GM23248 (cell line): ENCODE measurements around the gene C12orf76. TPM values are rescaled to one million over a fixed set of nuclear protein-coding genes. Genes with fewer than 3 reads are reported as not detected.

ENCODE experiments used
- DNase-seq: peaks from one replicate; pipeline ENCODE4 v3.0.0-alpha.2; 2015
- H2AFZ ChIP-seq: fragments of 200-600 bp; sonication (generic); 2 replicates; pipeline ENCODE4 v1.6.1; 2016; ENCODE audit warnings: antibody characterized with exemption
- H3F3A ChIP-seq: fragments of 200-600 bp; sonication (generic); 2 replicates; pipeline ENCODE4 v1.6.1; 2016; ENCODE audit warnings: mild to moderate bottlenecking, antibody characterized with exemption, mixed run types; ENCODE audit not compliant: insufficient read depth
- H3K27ac ChIP-seq: fragments of 200-600 bp; sonication (generic); 2 replicates; pipeline ENCODE4 v1.5.1; 2016; ENCODE audit warnings: mild to moderate bottlenecking
- H3K27me3 ChIP-seq: fragments of 200-600 bp; sonication (generic); replicated peaks from 2 replicates; pipeline ENCODE4 v1.6.1; 2016; ENCODE audit warnings: mild to moderate bottlenecking; ENCODE audit not compliant: insufficient read depth
- H3K36me3 ChIP-seq: fragments of 200-600 bp; sonication (generic); 2 replicates; pipeline ENCODE4 v1.6.1; 2016; ENCODE audit warnings: low read depth, mild to moderate bottlenecking
- H3K4me1 ChIP-seq: fragments of 200-600 bp; sonication (generic); 2 replicates; pipeline ENCODE4 v1.6.1; 2016; ENCODE audit warnings: mild to moderate bottlenecking; ENCODE audit not compliant: insufficient read depth
- H3K4me2 ChIP-seq: fragments of 200-600 bp; sonication (generic); one replicate; pipeline ENCODE4 v1.6.1; 2016; ENCODE audit warnings: mild to moderate bottlenecking; ENCODE audit not compliant: unreplicated experiment
- H3K4me3 ChIP-seq: fragments of 200-600 bp; sonication (generic); 2 replicates; pipeline ENCODE4 v1.5.1; 2016; ENCODE audit warnings: mild to moderate bottlenecking
- H3K79me2 ChIP-seq: fragments of 200-600 bp; sonication (generic); 2 replicates; pipeline ENCODE4 v1.6.1; 2016; ENCODE audit warnings: mild to moderate bottlenecking; ENCODE audit not compliant: insufficient read depth
- H3K9ac ChIP-seq: fragments of 200-600 bp; sonication (generic); 2 replicates; pipeline ENCODE4 v1.6.1; 2016; ENCODE audit warnings: mild to moderate bottlenecking
- H3K9me2 ChIP-seq: fragments of 200-600 bp; sonication (generic); 2 replicates; pipeline ENCODE4 v1.6.1; 2016; ENCODE audit warnings: mixed run types, mild to moderate bottlenecking, moderate library complexity; ENCODE audit not compliant: insufficient read depth
- H3K9me3 ChIP-seq: fragments of 200-600 bp; sonication (generic); one replicate; pipeline ENCODE4 v1.6.1; 2017; ENCODE audit warnings: low read depth
- H4K20me1 ChIP-seq: fragments of 200-600 bp; sonication (generic); 2 replicates; pipeline ENCODE4 v1.6.0; 2016; ENCODE audit not compliant: insufficient read depth
- EZH2 ChIP-seq: fragments of 200-600 bp; sonication (generic); IDR thresholded peaks from 2 replicates; pipeline ENCODE4 v1.6.1; 2018; ENCODE audit warnings: antibody characterized with exemption, mild to moderate bottlenecking; ENCODE audit not compliant: insufficient read depth, poor library complexity, severe bottlenecking
- EZH2phosphoT487 ChIP-seq: fragments of 200-600 bp; sonication (generic); IDR thresholded peaks from 2 replicates; pipeline ENCODE4 v1.6.1; 2018; ENCODE audit warnings: antibody characterized with exemption, moderate library complexity, mild to moderate bottlenecking, low read depth; ENCODE audit not compliant: insufficient read depth
- WGBS, 2 experiments: methylation state at CpG; one replicate each; pipeline ENCODE4 v1.1.6; 2015 to 2017; ENCODE audit warnings: low lambda C conversion rate in 2 of 2, low coverage in 1 of 2; ENCODE audit errors: missing lambda C conversion rate in 2 of 2; 5-methylcytosine and 5-hydroxymethylcytosine counted together
- in situ Hi-C: fragments of 300-500 bp; cut with MboI; formaldehyde crosslinking; loops from 2 replicates; pipeline ENCODE4 v1.15.0; 2020
- polyA plus RNA-seq: library from polyadenylated mRNA; unstranded; fragments of >200 nt; fragmentation: Nextera tagmentation; extraction: Ambion mirVana; gene quantifications from 2 replicates; pipeline ENCODE4 v1.2.1, GENCODE V29; 2016
- small RNA-seq: library from RNA; depleted of rRNA; stranded (forward); fragments of <200 nt; gene quantifications from one replicate; pipeline ENCODE3, GENCODE V24; 2014; ENCODE audit warnings: low read depth, low replicate concordance
- total RNA-seq: library from RNA; depleted of rRNA; stranded (reverse); fragments of >200 nt; shearing (Covaris generic); gene quantifications from 2 replicates; pipeline ENCODE4 v1.2.3, GENCODE V29; 2014; rRNA removed

Gene C12orf76
- total and polyA plus RNA-seq, 2 experiments from 2014 or later = 12.3 to 21.2 TPM

GRCh38 chr12:109991586-109991985 lies 56.7 kb downstream of the C12orf76 start:
- WGBS, 2 experiments = 98 to 99% methylated on average over 5 of the region's 5 CpGs
- H3K4me2 ChIP-seq = no peak overlapping the region
- DNase-seq = no peak
- H2AFZ ChIP-seq = no peak overlapping the region
- no peak overlapping the region for H3K27ac ChIP-seq
- no peaks in the 10 kb centered on the region for H3K27me3 ChIP-seq
- H3K4me1 ChIP-seq = peaks cover 27% of the 10 kb centered on the region
- no peaks in the 10 kb centered on the region for H3K9me2 ChIP-seq
- H4K20me1 ChIP-seq = no peaks in the 10 kb centered on the region
- H3K4me3 ChIP-seq = no peak overlapping the region
- H3K79me2 ChIP-seq = peaks cover 88% of the 10 kb centered on the region
- in situ Hi-C loops = no loop called here
- H3F3A ChIP-seq = peaks cover 14% of the 10 kb centered on the region; the same call in 1 of the 2 replicates
- H3K36me3 ChIP-seq = peaks cover 29% of the 10 kb centered on the region
- H3K9me3 ChIP-seq = no peaks in the 10 kb centered on the region
- no peak overlapping the region for H3K9ac ChIP-seq
- TF ChIP-seq EZH2 = no peak
- TF ChIP-seq EZH2phosphoT487 = no peak

Small RNA genes within 50 kb of the gene (small RNA-seq; reads per million reads assigned to genes)
- not detected for gene AC007546.2

Other genes with a start within 250 kb of the C12orf76 start
- gene TRPV4, start 215.1 kb downstream of the C12orf76 start, total RNA-seq = 0.65 and 1.6 TPM in 2 replicates
- 2.6 and 2.9 TPM in 2 replicates for gene TRPV4, start 215.1 kb downstream of the C12orf76 start, polyA plus RNA-seq
- gene GLTP, start 168.0 kb downstream of the C12orf76 start, total RNA-seq = 62.2 and 96.5 TPM in 2 replicates
- 92.8 and 96.0 TPM in 2 replicates for gene GLTP, start 168.0 kb downstream of the C12orf76 start, polyA plus RNA-seq
- 11.7 and 14.7 TPM in 2 replicates for gene TCHP, start 148.2 kb downstream of the C12orf76 start, total RNA-seq
- gene TCHP, start 148.2 kb downstream of the C12orf76 start, polyA plus RNA-seq = 9.7 and 11.5 TPM in 2 replicates
- gene GIT2, start 52.2 kb downstream of the C12orf76 start, total RNA-seq = 23.4 and 26.4 TPM in 2 replicates
- gene GIT2, start 52.2 kb downstream of the C12orf76 start, polyA plus RNA-seq = 42.1 TPM in 2 replicates
- 237 and 241 TPM in 2 replicates for gene ANKRD13A, start 49.1 kb downstream of the C12orf76 start, total RNA-seq
- gene ANKRD13A, start 49.1 kb downstream of the C12orf76 start, polyA plus RNA-seq = 74.8 and 77.3 TPM in 2 replicates
- 9.5 and 9.7 TPM in 2 replicates for gene IFT81, start 75.8 kb upstream of the C12orf76 start, total RNA-seq
- 10.6 and 14.0 TPM in 2 replicates for gene IFT81, start 75.8 kb upstream of the C12orf76 start, polyA plus RNA-seq
- 142 and 148 TPM in 2 replicates for gene ATP2A2, start 232.7 kb upstream of the C12orf76 start, total RNA-seq
- 28.7 and 29.5 TPM in 2 replicates for gene ATP2A2, start 232.7 kb upstream of the C12orf76 start, polyA plus RNA-seq